Parathyroid adenoma (tissue), 2 donors: ENCODE data around the gene RELL2.

ENCODE experiments used
- H2AFZ ChIP-seq: fragments of 300-600 bp; sonication (generic); one replicate; pipeline ENCODE4 v1.7.0; 2017; ENCODE audit warnings: antibody characterized with exemption, mild to moderate bottlenecking
- H3K27ac ChIP-seq: fragments of 300-600 bp; sonication (generic); one replicate; pipeline ENCODE4 v1.7.0; 2017
- H3K27me3 ChIP-seq: fragments of 300-600 bp; sonication (generic); one replicate; pipeline ENCODE4 v1.7.0; 2017; ENCODE audit warnings: low read length; ENCODE audit not compliant: control insufficient read depth, insufficient read depth
- H3K36me3 ChIP-seq: fragments of 300-600 bp; sonication (generic); one replicate; pipeline ENCODE4 v1.7.0; 2017; ENCODE audit warnings: low read length; ENCODE audit not compliant: control insufficient read depth, insufficient read depth
- H3K4me1 ChIP-seq: fragments of 300-600 bp; sonication (generic); one replicate; pipeline ENCODE4 v1.7.0; 2017; ENCODE audit warnings: control low read depth
- H3K4me2 ChIP-seq: fragments of 300-600 bp; sonication (generic); one replicate; pipeline ENCODE4 v1.7.0; 2017; ENCODE audit warnings: low read length
- H3K4me3 ChIP-seq: fragments of 300-600 bp; sonication (generic); one replicate; pipeline ENCODE4 v1.7.0; 2017; ENCODE audit warnings: low read depth, low read length
- H3K79me2 ChIP-seq: fragments of 300-600 bp; sonication (generic); one replicate; pipeline ENCODE4 v1.7.0; 2017; ENCODE audit warnings: control low read depth
- H3K9ac ChIP-seq: fragments of 300-600 bp; sonication (generic); one replicate; pipeline ENCODE4 v1.7.0; 2017; ENCODE audit warnings: mild to moderate bottlenecking
- H3K9me3 ChIP-seq: fragments of 300-600 bp; sonication (generic); one replicate; pipeline ENCODE4 v1.7.0; 2017; ENCODE audit warnings: low read length; ENCODE audit not compliant: control insufficient read depth
- TF ChIP-seq, protein P1 (sequence below): fragments of 300-600 bp; sonication (generic); IDR thresholded peaks from one replicate; pipeline ENCODE4 v1.7.0; 2017; ENCODE audit warnings: antibody characterized with exemption, mild to moderate bottlenecking
- donor health status: primary hyperparathyroidism.

The RELL2 gene

DNA sequence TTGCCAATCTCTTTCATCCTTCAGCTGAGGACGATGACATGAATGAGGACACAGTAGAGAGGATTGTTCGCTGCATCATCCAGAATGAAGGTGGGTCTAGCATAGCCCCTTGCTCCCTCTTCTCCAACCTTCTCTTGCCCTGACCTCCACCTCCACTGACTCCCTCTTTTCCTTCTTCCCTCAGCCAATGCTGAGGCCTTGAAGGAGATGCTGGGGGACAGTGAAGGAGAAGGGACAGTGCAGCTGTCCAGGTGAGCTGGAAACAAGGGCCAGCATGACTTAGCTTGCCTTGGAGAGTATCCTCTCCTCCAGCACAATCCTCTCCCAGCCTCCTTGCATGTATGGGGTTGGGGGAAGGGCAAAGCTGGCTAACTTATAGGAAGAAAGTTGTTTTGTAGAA lies 2.0 kb downstream of the RELL2 start:
- no peak overlapping the region for H3K9ac ChIP-seq
- H3K27ac ChIP-seq = peak overlapping the region; percentile 91
- H3K4me1 ChIP-seq = peaks cover 6% of the 10 kb centered on the region
- TF ChIP-seq, protein P1, sequence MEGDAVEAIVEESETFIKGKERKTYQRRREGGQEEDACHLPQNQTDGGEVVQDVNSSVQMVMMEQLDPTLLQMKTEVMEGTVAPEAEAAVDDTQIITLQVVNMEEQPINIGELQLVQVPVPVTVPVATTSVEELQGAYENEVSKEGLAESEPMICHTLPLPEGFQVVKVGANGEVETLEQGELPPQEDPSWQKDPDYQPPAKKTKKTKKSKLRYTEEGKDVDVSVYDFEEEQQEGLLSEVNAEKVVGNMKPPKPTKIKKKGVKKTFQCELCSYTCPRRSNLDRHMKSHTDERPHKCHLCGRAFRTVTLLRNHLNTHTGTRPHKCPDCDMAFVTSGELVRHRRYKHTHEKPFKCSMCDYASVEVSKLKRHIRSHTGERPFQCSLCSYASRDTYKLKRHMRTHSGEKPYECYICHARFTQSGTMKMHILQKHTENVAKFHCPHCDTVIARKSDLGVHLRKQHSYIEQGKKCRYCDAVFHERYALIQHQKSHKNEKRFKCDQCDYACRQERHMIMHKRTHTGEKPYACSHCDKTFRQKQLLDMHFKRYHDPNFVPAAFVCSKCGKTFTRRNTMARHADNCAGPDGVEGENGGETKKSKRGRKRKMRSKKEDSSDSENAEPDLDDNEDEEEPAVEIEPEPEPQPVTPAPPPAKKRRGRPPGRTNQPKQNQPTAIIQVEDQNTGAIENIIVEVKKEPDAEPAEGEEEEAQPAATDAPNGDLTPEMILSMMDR = no peak
- no peak overlapping the region for H3K4me3 ChIP-seq
- H2AFZ ChIP-seq = no peak overlapping the region
- H3K4me2 ChIP-seq = no peak overlapping the region
- H3K79me2 ChIP-seq = peaks cover 19% of the 10 kb centered on the region
- no peaks in the 10 kb centered on the region for H3K9me3 ChIP-seq
- H3K27me3 ChIP-seq = no peaks in the 10 kb centered on the region
- no peaks in the 10 kb centered on the region for H3K36me3 ChIP-seq

DNA sequence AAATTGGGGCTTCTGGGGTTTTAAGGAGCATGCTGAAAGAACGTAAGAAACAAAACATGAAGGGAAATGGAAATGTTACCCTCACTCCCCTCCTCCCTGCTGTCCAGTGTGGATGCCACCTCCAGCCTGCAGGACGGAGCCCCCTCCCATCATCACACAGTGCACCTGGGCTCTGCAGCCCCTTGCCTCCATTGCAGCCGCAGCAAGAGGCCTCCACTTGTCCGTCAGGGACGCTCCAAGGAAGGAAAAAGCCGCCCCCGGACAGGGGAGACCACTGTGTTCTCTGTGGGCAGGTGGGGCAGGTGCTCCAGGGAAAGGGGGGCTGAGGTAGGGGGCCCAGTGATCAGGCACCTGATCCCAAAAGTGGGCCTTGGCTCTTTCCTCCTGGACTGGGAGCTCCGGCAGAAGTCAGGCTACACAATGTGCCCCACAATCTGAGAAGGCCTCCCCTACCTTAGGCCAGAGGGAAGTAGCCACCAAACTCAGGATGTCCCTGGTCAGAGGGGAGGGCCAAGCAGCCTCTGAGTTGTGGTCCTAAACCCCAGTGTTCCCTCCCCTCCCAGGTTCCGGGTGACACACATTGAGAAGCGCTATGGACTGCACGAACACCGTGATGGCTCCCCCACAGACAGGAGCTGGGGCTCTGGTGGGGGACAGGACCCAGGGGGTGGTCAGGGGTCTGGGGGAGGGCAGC lies 2.7 kb downstream of the RELL2 start:
- peak overlapping the region; percentile 91 for H3K27ac ChIP-seq
- peaks cover 6% of the 10 kb centered on the region for H3K4me1 ChIP-seq
- H3K79me2 ChIP-seq = peaks cover 17% of the 10 kb centered on the region
- no peaks in the 10 kb centered on the region for H3K36me3 ChIP-seq
- no peak overlapping the region for H3K4me3 ChIP-seq
- no peak overlapping the region for H3K4me2 ChIP-seq
- no peaks in the 10 kb centered on the region for H3K9me3 ChIP-seq
- no peaks in the 10 kb centered on the region for H3K27me3 ChIP-seq
- TF ChIP-seq, protein P1 = no peak
- H3K9ac ChIP-seq = no peak overlapping the region
- H2AFZ ChIP-seq = no peak overlapping the region

DNA sequence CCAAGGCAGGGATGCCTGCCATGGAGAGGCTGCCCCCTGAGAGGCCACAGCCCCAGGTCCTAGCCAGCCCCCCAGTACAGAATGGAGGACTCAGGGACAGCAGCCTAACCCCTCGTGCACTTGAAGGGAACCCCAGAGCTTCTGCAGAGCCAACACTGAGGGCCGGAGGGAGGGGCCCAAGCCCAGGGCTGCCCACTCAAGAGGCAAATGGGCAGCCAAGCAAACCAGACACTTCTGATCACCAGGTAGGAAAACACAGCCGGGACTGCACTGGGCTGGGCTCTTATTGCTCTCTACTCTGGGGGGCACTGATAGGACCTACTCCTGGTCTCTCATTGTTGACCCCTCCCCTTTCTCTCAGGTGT lies 3.2 kb downstream of the RELL2 start:
- Histone ChIP-seq H3K36me3 (no peaks in the 10 kb centered on the region), H3K4me3 (no peak overlapping the region), H3K9me3 (no peaks in the 10 kb centered on the region), H2AFZ (no peak overlapping the region), H3K27me3 (no peaks in the 10 kb centered on the region), H3K79me2 (peaks cover 12% of the 10 kb centered on the region), H3K27ac (no peak overlapping the region), H3K4me1 (peaks cover 3% of the 10 kb centered on the region), H3K4me2 (no peak overlapping the region), H3K9ac (no peak overlapping the region)
- TF ChIP-seq, protein P1 = no peak

DNA sequence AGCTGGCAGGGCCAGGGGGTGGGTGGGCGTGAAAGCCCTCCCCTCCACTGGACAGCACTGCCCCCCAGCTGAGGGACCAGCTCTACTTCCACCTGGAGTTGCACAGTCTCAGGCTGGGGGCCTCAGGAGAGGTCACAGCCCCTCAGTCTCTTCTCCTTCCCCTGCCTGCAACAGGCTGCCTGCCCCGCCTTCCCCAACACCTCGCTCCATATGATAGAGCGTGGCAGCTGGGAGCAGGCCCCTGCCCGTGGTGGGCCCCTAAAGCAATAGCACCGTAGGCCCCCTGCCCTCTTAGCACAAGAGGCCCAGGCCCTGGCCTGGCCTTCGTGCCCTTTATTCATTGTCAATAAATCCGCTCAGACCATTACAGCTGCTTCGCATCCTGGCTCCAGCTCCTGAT lies 3.9 kb downstream of the RELL2 start:
- H3K79me2 ChIP-seq = peaks cover 9% of the 10 kb centered on the region
- TF ChIP-seq, protein P1 = no peak
- H3K4me3 ChIP-seq = no peak overlapping the region
- H3K9me3 ChIP-seq = no peaks in the 10 kb centered on the region
- H3K4me1 ChIP-seq = peaks cover 2% of the 10 kb centered on the region
- no peak overlapping the region for H2AFZ ChIP-seq
- H3K27ac ChIP-seq = no peak overlapping the region
- H3K36me3 ChIP-seq = no peaks in the 10 kb centered on the region
- no peak overlapping the region for H3K4me2 ChIP-seq
- no peak overlapping the region for H3K9ac ChIP-seq
- no peaks in the 10 kb centered on the region for H3K27me3 ChIP-seq

DNA sequence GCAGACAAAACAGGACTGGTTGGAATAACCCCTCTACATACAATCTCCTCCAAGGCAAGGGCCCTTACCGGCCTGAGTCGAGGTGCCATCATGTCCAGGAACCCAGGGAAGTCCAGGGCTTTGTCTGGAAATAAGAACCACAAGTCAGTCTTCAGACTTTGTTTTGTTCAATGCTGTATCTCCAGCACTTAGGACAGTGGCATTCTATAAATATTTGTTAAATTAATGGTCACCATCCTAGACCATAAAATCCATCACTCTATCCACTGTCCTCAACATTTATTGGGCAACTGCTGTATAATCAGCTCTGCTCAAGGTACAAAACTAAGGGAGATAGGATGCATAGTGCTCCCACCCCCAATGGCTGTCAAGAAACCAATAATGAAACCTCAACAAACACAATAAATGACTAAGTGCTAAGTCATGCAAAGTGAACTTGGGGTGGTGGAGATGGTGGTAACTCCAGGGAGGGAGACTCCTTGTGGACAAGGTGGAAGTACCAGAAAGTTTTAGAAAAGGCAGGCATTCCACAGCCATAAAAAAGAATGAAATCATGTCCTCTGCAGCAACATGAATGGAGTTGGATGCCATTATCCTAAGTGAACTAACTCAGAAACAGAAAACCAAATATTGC lies 5.0 kb downstream of the RELL2 start:
- no peaks in the 10 kb centered on the region for H3K27me3 ChIP-seq
- H3K36me3 ChIP-seq = no peaks in the 10 kb centered on the region
- no peak overlapping the region for H3K4me3 ChIP-seq
- H3K27ac ChIP-seq = no peak overlapping the region
- TF ChIP-seq, protein P1 = no peak
- no peaks in the 10 kb centered on the region for H3K79me2 ChIP-seq
- H3K9me3 ChIP-seq = no peaks in the 10 kb centered on the region
- H3K4me1 ChIP-seq = no peaks in the 10 kb centered on the region
- no peak overlapping the region for H3K9ac ChIP-seq
- no peak overlapping the region for H2AFZ ChIP-seq
- no peak overlapping the region for H3K4me2 ChIP-seq
